ENCODE measurements around the gene FAM241B. TPM values are rescaled to one million over a fixed set of nuclear protein-coding genes. Genes with fewer than 3 reads are reported as not detected.

Gene FAM241B
- total RNA-seq, 2 experiments from 2014 or later: 10.8 to 12.5 TPM

- ChIA-PET POLR2A (interaction anchor here (1.1 to 1.2 kb wide), 2 partner anchors 113 to 121 kb away, joined by 3 to 4 read pairs; no protein-coding TSS in a partner anchor), CTCF (interaction anchor here (0.8 to 14.6 kb wide), 7 partner anchors 8 to 318 kb away, joined by 3 to 397 read pairs (median 5); no protein-coding TSS in a partner anchor)
- intact Hi-C loops (cut with micrococcal nuclease): no loop called here
- ATAC-seq (no peak), DNase-seq (no peak)
- no peaks in the 10 kb centered on the region for H3K9me3 Mint-ChIP-seq
- H3K4me3 Mint-ChIP-seq: no peak overlapping the region
- TF ChIP-seq CTCF (IDR thresholded peaks at IDR 0.05): no peak
- no peak overlapping the region for H3K27ac Mint-ChIP-seq
- no peaks in the 10 kb centered on the region for H3K4me1 Mint-ChIP-seq (ENCODE audit: low read depth)
- no peaks in the 10 kb centered on the region for H3K36me3 Mint-ChIP-seq (ENCODE audit: low read depth)
- no peaks in the 10 kb centered on the region for H3K27me3 Mint-ChIP-seq
Measured at GRCh38 chr10:69640196-69640980, 10.3 kb downstream of the FAM241B start.

- ChIA-PET CTCF (interaction anchor here (0.8 to 14.6 kb wide), 7 partner anchors 9 to 317 kb away, joined by 3 to 397 read pairs (median 7); no protein-coding TSS in a partner anchor), POLR2A (interaction anchor here (1.1 kb wide), 1 partner anchor 122 kb away, joined by 3 read pairs; no protein-coding TSS in a partner anchor)
- DNase-seq (no peak), ATAC-seq (no peak)
- no peak overlapping the region for H3K27ac Mint-ChIP-seq
- no peaks in the 10 kb centered on the region for H3K9me3 Mint-ChIP-seq
- TF ChIP-seq CTCF (IDR thresholded peaks at IDR 0.05): no peak
- no peaks in the 10 kb centered on the region for H3K27me3 Mint-ChIP-seq
- H3K4me3 Mint-ChIP-seq: no peak overlapping the region
- no peaks in the 10 kb centered on the region for H3K36me3 Mint-ChIP-seq (ENCODE audit: low read depth)
- intact Hi-C loops (cut with micrococcal nuclease): no loop called here
- no peaks in the 10 kb centered on the region for H3K4me1 Mint-ChIP-seq (ENCODE audit: low read depth)
Measured at GRCh38 chr10:69641261-69641980, 11.4 kb downstream of the FAM241B start.

- ChIA-PET POLR2A (no interaction called here), CTCF (interaction anchor here (0.6 to 14.6 kb wide), 8 partner anchors 8 to 272 kb away, joined by 4 to 397 read pairs (median 10); no protein-coding TSS in a partner anchor)
- no peaks in the 10 kb centered on the region for H3K27me3 Mint-ChIP-seq
- H3K9me3 Mint-ChIP-seq: no peaks in the 10 kb centered on the region
- ATAC-seq (no peak), DNase-seq (no peak)
- H3K4me3 Mint-ChIP-seq: no peak overlapping the region
- intact Hi-C loops (cut with micrococcal nuclease): no loop called here
- H3K4me1 Mint-ChIP-seq (ENCODE audit: low read depth): no peaks in the 10 kb centered on the region
- H3K27ac Mint-ChIP-seq: no peak overlapping the region
- H3K36me3 Mint-ChIP-seq (ENCODE audit: low read depth): no peaks in the 10 kb centered on the region
- no peak for TF ChIP-seq CTCF (IDR thresholded peaks at IDR 0.05)
Measured at GRCh38 chr10:69642747-69643146, 12.7 kb downstream of the FAM241B start.

GRCh38 chr10:69643779-69644657 is 14.0 kb downstream of the FAM241B start:
- H3K9me3 Mint-ChIP-seq: no peaks in the 10 kb centered on the region
- ChIA-PET POLR2A (no interaction called here), CTCF (interaction anchor here (0.7 to 14.6 kb wide), 21 partner anchors 9 to 271 kb away, joined by 3 to 397 read pairs (median 5); no protein-coding TSS in a partner anchor)
- no peaks in the 10 kb centered on the region for H3K4me1 Mint-ChIP-seq (ENCODE audit: low read depth)
- no peak overlapping the region for H3K27ac Mint-ChIP-seq
- DNase-seq (no peak), ATAC-seq (no peak)
- TF ChIP-seq CTCF (IDR thresholded peaks at IDR 0.05): no peak
- no peaks in the 10 kb centered on the region for H3K36me3 Mint-ChIP-seq (ENCODE audit: low read depth)
- intact Hi-C loops (cut with micrococcal nuclease): loop anchor here (2.0 kb wide), 1 partner anchor 73 kb away; no protein-coding TSS in a partner anchor
- H3K4me3 Mint-ChIP-seq: no peak overlapping the region
- H3K27me3 Mint-ChIP-seq: no peaks in the 10 kb centered on the region

All from activated CD8-positive, alpha-beta T cell treated with anti-CD3 and anti-CD28 coated beads for 36 hours (primary cell).